T1000 (cell line): ENCODE results near the gene TCIRG1.

Experiments
- DNase-seq: peaks from one replicate; lab custom pipeline; 2025; ENCODE audit warnings: mixed read lengths; lab: John Stamatoyannopoulos, UW

Gene TCIRG1

GRCh38 chr11:68051191-68052136 lies 12.6 kb downstream of the TCIRG1 start:
- no peak for DNase-seq

GRCh38 chr11:68052137-68052873 lies 13.5 kb downstream of the TCIRG1 start:
- DNase-seq = no peak

GRCh38 chr11:68053117-68053516 lies 14.3 kb downstream of the TCIRG1 start:
- DNase-seq = no peak

GRCh38 chr11:68053981-68054812 lies 15.4 kb downstream of the TCIRG1 start:
- DNase-seq = no peak

GRCh38 chr11:68056317-68057285 lies 17.8 kb downstream of the TCIRG1 start:
- no peak for DNase-seq

GRCh38 chr11:68057807-68058206 lies 19.0 kb downstream of the TCIRG1 start:
- no peak for DNase-seq

GRCh38 chr11:68061508-68061907 lies 22.7 kb downstream of the TCIRG1 start:
- no peak for DNase-seq

- DNase-seq = no peak
Observed at GRCh38 chr11:68064926-68065325, 26.1 kb downstream of the TCIRG1 start.

GRCh38 chr11:68065841-68066240 lies 27.0 kb downstream of the TCIRG1 start:
- DNase-seq = no peak

GRCh38 chr11:68066742-68067141 lies 27.9 kb downstream of the TCIRG1 start:
- DNase-seq = no peak

- no peak for DNase-seq
Observed at GRCh38 chr11:68067991-68068390, 29.2 kb downstream of the TCIRG1 start.

- no peak for DNase-seq
Observed at GRCh38 chr11:68071281-68072048, 32.6 kb downstream of the TCIRG1 start.

- no peak for DNase-seq
Observed at GRCh38 chr11:68074584-68075352, 35.9 kb downstream of the TCIRG1 start.

GRCh38 chr11:68076371-68077042 lies 37.7 kb downstream of the TCIRG1 start:
- no peak for DNase-seq

- no peak for DNase-seq
Observed at GRCh38 chr11:68077617-68078582, 39.1 kb downstream of the TCIRG1 start.

- no peak for DNase-seq
Observed at GRCh38 chr11:68080860-68081259, 42.0 kb downstream of the TCIRG1 start.

GRCh38 chr11:68081691-68082090 lies 42.9 kb downstream of the TCIRG1 start:
- DNase-seq = no peak

- DNase-seq = no peak
Observed at GRCh38 chr11:68082481-68082880, 43.7 kb downstream of the TCIRG1 start.
